DOHH2 (cell line): ENCODE measurements around the gene ABHD4.

Source experiments
- H3F3A ChIP-seq: fragments of 200-600 bp; sonication (generic), shearing (Covaris generic); 2 replicates; pipeline ENCODE4 v1.6.0; 2016; ENCODE audit warnings: antibody characterized with exemption, mild to moderate bottlenecking; ENCODE audit not compliant: control insufficient read depth, insufficient read depth
- H3K27ac ChIP-seq: fragments of 200-600 bp; sonication (generic); 2 replicates; pipeline ENCODE4 v1.5.1; 2014; ENCODE audit warnings: low read depth, mild to moderate bottlenecking, low read length, moderate library complexity
- H3K27me3 ChIP-seq: fragments of 200-600 bp; sonication (generic); 2 replicates; pipeline ENCODE4 v1.6.1; 2014; ENCODE audit warnings: mild to moderate bottlenecking, low read length, mixed read lengths; ENCODE audit not compliant: control insufficient read depth
- H3K36me3 ChIP-seq: fragments of 200-600 bp; sonication (generic); 2 replicates; pipeline ENCODE4 v1.6.1; 2014; ENCODE audit warnings: mild to moderate bottlenecking, low read length, moderate library complexity, mixed read lengths; ENCODE audit not compliant: control insufficient read depth
- H3K4me1 ChIP-seq: fragments of 200-600 bp; sonication (generic); 2 replicates; pipeline ENCODE4 v1.6.1; 2014; ENCODE audit warnings: mild to moderate bottlenecking, low read length, mixed read lengths; ENCODE audit not compliant: control insufficient read depth
- H3K4me2 ChIP-seq: fragments of 200-600 bp; sonication (generic); 2 replicates; pipeline ENCODE4 v1.6.0; 2014; ENCODE audit warnings: mild to moderate bottlenecking, low read length, moderate library complexity
- H3K4me3 ChIP-seq: fragments of 200-600 bp; sonication (generic); 2 replicates; pipeline ENCODE4 v1.5.1; 2014; ENCODE audit warnings: mild to moderate bottlenecking, low read length, mixed read lengths
- H3K79me2 ChIP-seq: fragments of 200-600 bp; sonication (generic); 2 replicates; pipeline ENCODE4 v1.6.1; 2014; ENCODE audit warnings: mild to moderate bottlenecking, low read length, mixed read lengths; ENCODE audit not compliant: control insufficient read depth
- H3K9me2 ChIP-seq: fragments of 200-600 bp; sonication (generic); replicated peaks from 2 replicates; pipeline ENCODE4 v1.6.1; 2014; ENCODE audit warnings: mild to moderate bottlenecking, low read length, mixed read lengths; ENCODE audit not compliant: control insufficient read depth
- H3K9me3 ChIP-seq: fragments of 200-600 bp; sonication (generic); 2 replicates; pipeline ENCODE4 v1.6.1; 2014; ENCODE audit warnings: antibody characterized with exemption, low read length, mixed read lengths; ENCODE audit not compliant: control insufficient read depth, insufficient read depth
- H4K20me1 ChIP-seq: fragments of 200-600 bp; sonication (generic); 2 replicates; pipeline ENCODE4 v1.6.0; 2014; ENCODE audit warnings: low read depth, mild to moderate bottlenecking, antibody characterized with exemption, low read length, moderate library complexity; ENCODE audit not compliant: control insufficient read depth, insufficient read depth
- EZH2phosphoT487 ChIP-seq: fragments of 200-600 bp; sonication (generic); IDR thresholded peaks from 2 replicates; pipeline ENCODE4 v1.6.1; 2017; ENCODE audit warnings: borderline replicate concordance, mild to moderate bottlenecking, antibody characterized with exemption, low read length, moderate library complexity, mixed read lengths
- TF ChIP-seq, protein P1 (sequence below): fragments of 200-600 bp; sonication (generic); IDR thresholded peaks from one replicate; pipeline ENCODE4 v1.5.1; 2014; ENCODE audit warnings: antibody characterized with exemption, mild to moderate bottlenecking, low read depth, low read length; ENCODE audit not compliant: poor library complexity, severe bottlenecking

Gene ABHD4

DNA sequence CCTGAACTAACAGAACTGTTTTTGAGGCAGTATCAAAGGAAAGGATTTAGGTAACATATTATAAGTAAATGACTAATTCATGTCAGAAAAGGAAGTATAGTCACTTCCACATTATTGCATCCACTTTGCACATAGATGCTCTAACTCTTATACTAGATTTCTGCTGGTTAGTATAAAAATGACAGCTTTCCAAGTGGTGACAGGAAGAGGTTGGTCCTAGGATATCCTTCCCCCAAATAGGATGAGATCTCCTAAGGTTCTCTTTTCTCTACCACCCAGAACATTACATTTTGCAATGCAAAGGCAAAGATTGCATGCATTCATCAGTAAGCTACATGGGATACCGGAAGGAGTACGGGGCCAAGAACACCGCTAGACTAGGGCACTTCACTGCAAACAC is 24.3 kb upstream of the ABHD4 start:
- Histone ChIP-seq H3K79me2 (peaks cover 42% of the 10 kb centered on the region), H3K36me3 (peaks cover 60% of the 10 kb centered on the region)
- TF ChIP-seq, protein P1, sequence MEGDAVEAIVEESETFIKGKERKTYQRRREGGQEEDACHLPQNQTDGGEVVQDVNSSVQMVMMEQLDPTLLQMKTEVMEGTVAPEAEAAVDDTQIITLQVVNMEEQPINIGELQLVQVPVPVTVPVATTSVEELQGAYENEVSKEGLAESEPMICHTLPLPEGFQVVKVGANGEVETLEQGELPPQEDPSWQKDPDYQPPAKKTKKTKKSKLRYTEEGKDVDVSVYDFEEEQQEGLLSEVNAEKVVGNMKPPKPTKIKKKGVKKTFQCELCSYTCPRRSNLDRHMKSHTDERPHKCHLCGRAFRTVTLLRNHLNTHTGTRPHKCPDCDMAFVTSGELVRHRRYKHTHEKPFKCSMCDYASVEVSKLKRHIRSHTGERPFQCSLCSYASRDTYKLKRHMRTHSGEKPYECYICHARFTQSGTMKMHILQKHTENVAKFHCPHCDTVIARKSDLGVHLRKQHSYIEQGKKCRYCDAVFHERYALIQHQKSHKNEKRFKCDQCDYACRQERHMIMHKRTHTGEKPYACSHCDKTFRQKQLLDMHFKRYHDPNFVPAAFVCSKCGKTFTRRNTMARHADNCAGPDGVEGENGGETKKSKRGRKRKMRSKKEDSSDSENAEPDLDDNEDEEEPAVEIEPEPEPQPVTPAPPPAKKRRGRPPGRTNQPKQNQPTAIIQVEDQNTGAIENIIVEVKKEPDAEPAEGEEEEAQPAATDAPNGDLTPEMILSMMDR: no peak
- no peak for TF ChIP-seq EZH2phosphoT487

GRCh38 chr14:22577334-22577908 is 20.7 kb upstream of the ABHD4 start:
- H3K27ac ChIP-seq: no peak overlapping the region
- peaks cover 59% of the 10 kb centered on the region for H3K79me2 ChIP-seq
- no peaks in the 10 kb centered on the region for H3K9me2 ChIP-seq
- peaks cover 8% of the 10 kb centered on the region for H3K4me1 ChIP-seq
- peaks cover 6% of the 10 kb centered on the region; the same call in 1 of the 2 replicates for H3F3A ChIP-seq
- H4K20me1 ChIP-seq: no peaks in the 10 kb centered on the region
- H3K4me3 ChIP-seq: no peak overlapping the region
- H3K36me3 ChIP-seq: peaks cover 34% of the 10 kb centered on the region
- TF ChIP-seq EZH2phosphoT487: no peak
- TF ChIP-seq, protein P1: no peak
- H3K4me2 ChIP-seq: peak overlapping the region; percentile 17; the same call in 1 of the 2 replicates
- H3K27me3 ChIP-seq: no peaks in the 10 kb centered on the region
- H3K9me3 ChIP-seq: no peaks in the 10 kb centered on the region

More for the DNA sequence above, 24.3 kb upstream of the ABHD4 start:
- Histone ChIP-seq H3K4me2 (no peak overlapping the region), H3K9me3 (no peaks in the 10 kb centered on the region), H3F3A (peaks cover 16% of the 10 kb centered on the region), H3K4me1 (peaks cover 29% of the 10 kb centered on the region), H3K27ac (no peak overlapping the region), H3K27me3 (no peaks in the 10 kb centered on the region), H3K4me3 (no peak overlapping the region), H3K9me2 (no peaks in the 10 kb centered on the region), H4K20me1 (no peaks in the 10 kb centered on the region)

DNA sequence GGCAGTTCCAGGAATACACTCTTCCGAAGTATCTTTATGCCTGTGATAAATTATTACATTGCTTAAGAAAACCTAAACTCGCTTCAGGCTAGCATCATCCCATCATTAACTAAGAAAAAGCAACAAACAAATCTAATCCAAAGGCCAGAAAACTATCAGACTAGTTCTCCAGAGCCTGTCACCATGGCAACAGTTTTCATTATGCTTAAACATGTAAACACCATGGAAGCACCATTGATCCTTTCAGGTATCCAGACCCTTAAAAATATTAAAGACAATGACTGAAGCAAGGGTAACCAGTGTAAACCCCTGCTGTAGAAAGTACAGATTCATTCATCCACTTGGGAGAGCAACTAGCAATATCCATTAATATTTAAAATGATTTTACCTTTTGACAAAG is 18.9 kb upstream of the ABHD4 start:
- no peaks in the 10 kb centered on the region for H4K20me1 ChIP-seq
- no peaks in the 10 kb centered on the region for H3K9me3 ChIP-seq
- peaks cover 27% of the 10 kb centered on the region for H3K36me3 ChIP-seq
- H3K4me2 ChIP-seq: no peak overlapping the region
- H3K9me2 ChIP-seq: no peaks in the 10 kb centered on the region
- H3F3A ChIP-seq: no peaks in the 10 kb centered on the region
- H3K27me3 ChIP-seq: no peaks in the 10 kb centered on the region
- no peak for TF ChIP-seq EZH2phosphoT487
- TF ChIP-seq, protein P1: no peak
- peaks cover 76% of the 10 kb centered on the region for H3K79me2 ChIP-seq
- no peak overlapping the region for H3K4me3 ChIP-seq
- no peak overlapping the region for H3K27ac ChIP-seq
- H3K4me1 ChIP-seq: peaks cover 20% of the 10 kb centered on the region
